Small intestine (tissue), 16 donors: ENCODE results near the gene RAB19. TPM values are rescaled to one million over a fixed set of nuclear protein-coding genes. Genes with fewer than 3 reads are reported as not detected.

Experiments
- DNase-seq, 2 donors: peaks; one replicate each; pipeline versions ENCODE4 v3.0.0 to v3.0.0-alpha.2; 2013
- FAIRE-seq: peaks from 2 replicates; lab custom pipeline; 2012; peaks lifted over from hg19 to GRCh38; lab: Jason Lieb, UNC
- H3K27ac ChIP-seq, 3 donors: one replicate each; pipeline ENCODE4 v1.5.1; 2013; ENCODE audit warnings: low read length in 2 of 3, mild to moderate bottlenecking in 2 of 3, control low read depth in 1 of 3, inconsistent platforms in 1 of 3, low read depth in 1 of 3, moderate library complexity in 1 of 3
- H3K27me3 ChIP-seq, 3 donors: one replicate each; pipeline ENCODE4 v1.6.1; 2013; ENCODE audit warnings: low read length in 3 of 3, inconsistent platforms in 1 of 3; ENCODE audit not compliant: control insufficient read depth in 3 of 3, insufficient read depth in 3 of 3
- H3K36me3 ChIP-seq, 3 donors: one replicate each; pipeline ENCODE4 v1.6.1; 2013; ENCODE audit warnings: low read length in 3 of 3, inconsistent platforms in 1 of 3, low read depth in 1 of 3, mild to moderate bottlenecking in 1 of 3, moderate library complexity in 1 of 3; ENCODE audit not compliant: control insufficient read depth in 3 of 3, insufficient read depth in 2 of 3
- H3K4me1 ChIP-seq, 3 donors: one replicate each; pipeline ENCODE4 v1.6.1; 2013; ENCODE audit warnings: low read length in 2 of 3, inconsistent platforms in 1 of 3, low read depth in 1 of 3, mild to moderate bottlenecking in 1 of 3, moderate library complexity in 1 of 3; ENCODE audit not compliant: control insufficient read depth in 3 of 3, insufficient read depth in 2 of 3
- H3K4me3 ChIP-seq, 3 donors: one replicate each; pipeline ENCODE4 v1.5.1; 2013; ENCODE audit warnings: low read length in 3 of 3, control low read depth in 1 of 3, inconsistent platforms in 1 of 3, low read depth in 1 of 3, mild to moderate bottlenecking in 1 of 3, moderate library complexity in 1 of 3
- H3K9me3 ChIP-seq, 2 donors: one replicate each; pipeline ENCODE4 v1.6.1; 2013; ENCODE audit warnings: low read depth in 1 of 2, low read length in 1 of 2; ENCODE audit not compliant: control insufficient read depth in 2 of 2, insufficient read depth in 1 of 2
- WGBS, 3 donors: extraction: QIAGEN DNeasy Blood & Tissue Kit; methylation state at CpG; one replicate each; pipeline ENCODE4 v1.1.7; 2013; 5-methylcytosine and 5-hydroxymethylcytosine counted together
- long read RNA-seq, 10 donors: transcript quantifications; one replicate each; lab custom pipeline, GENCODE V29; 2026
- polyA plus RNA-seq, 4 donors: library from polyadenylated mRNA; stranded (reverse) in 3 of 4; unstranded in 1 of 4; fragments of 200-250 nt in 3 of 4; fragments of 120-200 nt in 1 of 4; gene quantifications; one replicate each; pipeline versions ENCODE4 v1.2.1 to v1.2.3, GENCODE V29; 2013
- donor health status: healthy with polysubstance abuse.
- donor health status: control.
- donor health status: control.
- donor health status: Bipolar disorder and iron deficiency.
- donor health status: healthy.

The RAB19 gene, protein sequence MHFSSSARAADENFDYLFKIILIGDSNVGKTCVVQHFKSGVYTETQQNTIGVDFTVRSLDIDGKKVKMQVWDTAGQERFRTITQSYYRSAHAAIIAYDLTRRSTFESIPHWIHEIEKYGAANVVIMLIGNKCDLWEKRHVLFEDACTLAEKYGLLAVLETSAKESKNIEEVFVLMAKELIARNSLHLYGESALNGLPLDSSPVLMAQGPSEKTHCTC
- polyA plus RNA-seq, result 1 to 10 TPM in 3 of 4 donors, not detected in 1; 1.6 to 4.9 (median 2.2) TPM
- long read RNA-seq, donor 1, result 0 reads
- long read RNA-seq, donor 2, partial matches to known transcripts, result 0 of 1 reads
- long read RNA-seq, donor 2, other reads (novel, unspliced or antisense), result 0 of 1 reads
- long read RNA-seq, donor 3, result 0 reads
- long read RNA-seq, donor 4, result 0 reads
- long read RNA-seq, donor 5, result 0 reads
- long read RNA-seq, donor 6, result 0 reads
- long read RNA-seq, donor 7, result 0 reads
- long read RNA-seq, donor 8, result 0 reads
- long read RNA-seq, donor 9, result 0 reads
- long read RNA-seq, donor 10, result 0 reads

DNA sequence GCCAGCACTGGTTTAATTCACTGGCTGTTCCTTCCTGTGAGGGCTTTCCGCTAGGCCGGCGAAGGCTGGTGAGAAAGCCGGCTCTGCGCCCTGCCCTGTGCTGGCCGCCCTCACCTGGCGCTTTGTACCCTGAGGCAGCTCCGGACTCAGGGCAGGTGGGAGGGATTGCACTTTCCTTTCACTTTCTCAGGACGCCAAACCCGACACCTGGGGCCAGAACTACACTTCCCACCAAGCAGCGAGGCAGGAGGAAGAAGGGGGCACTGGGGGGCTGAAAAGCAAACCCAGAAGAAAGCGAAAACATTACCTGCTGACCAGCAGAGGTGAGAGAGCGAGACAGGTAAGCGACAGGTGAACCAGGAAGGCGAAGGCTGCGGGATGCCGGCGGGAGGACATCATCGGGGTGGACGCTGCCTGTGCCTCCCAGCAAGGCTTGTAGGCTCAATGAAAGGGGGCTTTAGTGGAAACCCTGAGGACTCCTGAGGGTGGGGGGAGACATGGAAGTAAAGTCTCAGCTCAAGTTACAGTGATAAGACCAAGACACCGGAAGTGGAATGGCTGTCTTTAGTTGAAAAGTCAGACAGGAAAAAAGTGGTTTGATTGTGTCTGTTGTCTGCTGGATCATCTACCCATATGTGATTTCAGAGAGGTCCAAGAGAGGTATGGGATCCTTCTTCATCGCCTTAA lies at the start of gene RAB19:
Gene RAB19, plus strand, starts transcription at position 181 of the 687 bp plus-strand sequence. CDS start 3,589 bp downstream, outside the sequence.
- WGBS, 3 donors, result 2 to 9% (median 4%) methylated on average over 22 of the region's 22 CpGs
- Histone ChIP-seq H3K36me3 (no peaks in the 10 kb centered on the region), H3K27ac (peak within 1 kb of the TSS; percentile 45 to 76 (median 66)), H3K4me3 (peak within 1 kb of the TSS; percentile 3 to 76 (median 75)), H3K27me3 (no peaks in the 10 kb centered on the region), H3K9me3 (no peaks in the 10 kb centered on the region), H3K4me1 (peaks cover 0 to 2% (median 0%) of the 10 kb centered on the region in 3 donors)
- FAIRE-seq (no peak), DNase-seq (peak; percentile 86 to 90)

DNA sequence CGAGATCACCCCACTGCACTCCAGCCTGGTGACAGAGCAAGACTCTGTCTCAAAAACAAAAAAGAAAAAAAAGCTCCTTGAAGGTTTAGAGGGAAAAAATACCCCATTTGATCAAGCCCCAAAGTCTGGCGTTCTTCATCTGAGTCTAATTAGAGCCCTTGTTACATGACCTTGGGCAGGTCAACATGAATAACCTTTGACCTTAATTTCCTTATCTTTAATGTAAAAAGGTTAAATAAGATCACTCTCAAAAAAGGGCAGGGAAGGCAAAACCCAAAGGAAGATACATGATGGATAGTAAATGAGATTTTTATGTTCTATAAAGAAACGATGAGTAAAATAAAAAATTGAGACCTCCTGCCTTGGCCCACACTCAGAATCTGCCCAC lies 45.8 kb upstream of the RAB19 start:
- H3K27me3 ChIP-seq, result no peaks in the 10 kb centered on the region
- no peak for FAIRE-seq
- no peak overlapping the region for H3K27ac ChIP-seq
- H3K4me3 ChIP-seq, result no peak overlapping the region
- H3K9me3 ChIP-seq, result no peaks in the 10 kb centered on the region
- DNase-seq, result no peak
- peaks cover 0 to 4% (median 3%) of the 10 kb centered on the region in 3 donors for H3K4me1 ChIP-seq
- 88 to 94% (median 93%) methylated on average over 3 of the region's 3 CpGs for WGBS, 3 donors
- peaks cover 2 to 25% (median 4%) of the 10 kb centered on the region in 3 donors for H3K36me3 ChIP-seq

DNA sequence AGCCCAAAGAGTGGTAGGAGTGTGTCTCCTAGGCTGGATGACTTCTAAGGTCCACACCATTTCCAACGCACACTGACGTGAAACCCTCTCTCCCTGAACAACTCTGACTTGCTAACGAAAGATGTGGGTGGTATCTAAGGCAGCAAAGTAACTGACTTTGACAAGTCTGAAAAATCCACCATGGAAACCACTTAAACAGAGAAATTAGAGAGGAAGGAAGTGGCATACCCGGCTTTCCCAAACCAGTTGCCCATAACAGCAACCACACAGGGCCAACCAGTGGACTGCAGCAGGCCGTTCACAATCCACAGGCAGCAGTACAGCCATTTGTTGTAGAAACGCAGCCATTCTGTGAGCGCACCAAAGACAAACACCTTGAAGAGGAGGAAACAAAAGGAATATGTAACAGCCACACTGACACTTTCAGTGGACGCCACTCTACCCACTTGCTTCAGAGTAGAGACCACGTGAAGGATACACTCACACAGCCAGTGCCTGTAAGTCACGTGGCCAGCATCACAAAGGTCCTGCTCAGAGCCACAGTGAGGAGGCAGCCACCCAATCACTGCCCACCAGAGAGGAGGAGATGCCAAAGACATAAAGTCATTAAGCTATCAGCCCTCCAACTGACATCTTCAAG lies 45.3 kb upstream of the RAB19 start:
- H3K36me3 ChIP-seq, result peaks cover 2 to 25% (median 4%) of the 10 kb centered on the region in 3 donors
- no peak for FAIRE-seq

DNA sequence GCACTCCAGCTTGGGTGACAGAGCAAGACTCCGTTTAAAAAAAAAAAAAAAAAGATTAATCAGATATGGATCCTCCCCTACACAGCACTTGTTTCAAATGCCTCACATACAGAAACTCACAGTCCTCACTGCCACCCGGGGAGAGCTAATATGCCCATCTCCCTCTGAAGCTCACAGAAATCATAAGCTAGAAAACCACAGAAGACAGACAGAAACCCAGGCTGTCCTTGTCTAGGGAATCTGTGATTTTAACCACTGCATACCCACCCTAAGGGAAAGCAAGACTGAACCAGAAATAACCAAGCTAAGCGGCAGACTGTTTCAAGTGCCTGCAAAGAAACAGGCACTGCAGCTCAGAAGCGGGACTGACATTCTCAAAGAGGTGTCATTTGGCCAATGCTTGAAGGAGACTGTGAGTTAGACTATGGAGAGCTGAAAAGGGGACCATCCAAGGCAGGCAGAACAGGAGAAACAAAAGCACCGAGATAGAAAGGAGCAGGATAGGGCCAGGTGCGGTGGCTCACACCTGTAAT lies 43.1 kb upstream of the RAB19 start:
- FAIRE-seq (no peak), DNase-seq (no peak)
- Histone ChIP-seq H3K4me1 (peaks cover 0 to 4% (median 3%) of the 10 kb centered on the region in 3 donors), H3K4me3 (no peak overlapping the region), H3K27ac (no peak overlapping the region), H3K36me3 (peaks cover 2 to 26% (median 2%) of the 10 kb centered on the region in 3 donors), H3K9me3 (no peaks in the 10 kb centered on the region), H3K27me3 (no peaks in the 10 kb centered on the region)
- WGBS, 3 donors, result 83 to 88% (median 83%) methylated on average over 6 of the region's 6 CpGs

More for the DNA sequence above, 45.3 kb upstream of the RAB19 start:
- Histone ChIP-seq H3K27me3 (no peaks in the 10 kb centered on the region), H3K4me1 (peaks cover 0 to 4% (median 3%) of the 10 kb centered on the region in 3 donors), H3K4me3 (no peak overlapping the region), H3K27ac (no peak overlapping the region), H3K9me3 (no peaks in the 10 kb centered on the region)
- WGBS, 3 donors, result 73 to 80% (median 76%) methylated on average over 10 of the region's 10 CpGs
- DNase-seq, result peak in 1 of 2 donors; percentile 44

DNA sequence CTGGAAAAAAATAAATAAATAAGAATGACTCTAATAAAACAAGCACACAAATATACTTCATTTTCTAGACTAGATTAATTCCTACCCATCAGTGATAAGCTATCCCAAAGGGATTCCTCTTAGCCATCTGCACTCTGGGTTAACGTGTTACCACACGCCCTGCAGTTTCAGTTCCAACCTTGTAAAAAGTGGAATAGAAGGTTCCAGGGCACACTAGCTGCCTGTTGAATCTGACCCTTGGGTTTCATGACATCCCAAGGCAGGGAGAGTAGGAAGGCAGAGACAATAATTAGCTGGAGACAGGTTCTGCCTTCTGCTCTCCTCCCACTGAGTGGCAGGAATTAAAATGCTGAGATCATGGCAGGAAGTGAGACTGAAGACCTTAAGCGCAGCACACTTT lies 39.0 kb upstream of the RAB19 start:
- peaks cover 2 to 28% (median 3%) of the 10 kb centered on the region in 3 donors for H3K36me3 ChIP-seq
- no peaks in the 10 kb centered on the region for H3K4me1 ChIP-seq
- no peak overlapping the region for H3K27ac ChIP-seq
- WGBS, 3 donors, result 43 to 66% (median 47%) methylated on average over 3 of the region's 3 CpGs
- FAIRE-seq (no peak), DNase-seq (peak in 1 of 2 donors; percentile 13)
- no peaks in the 10 kb centered on the region for H3K27me3 ChIP-seq
- H3K9me3 ChIP-seq, result no peaks in the 10 kb centered on the region
- H3K4me3 ChIP-seq, result no peak overlapping the region

DNA sequence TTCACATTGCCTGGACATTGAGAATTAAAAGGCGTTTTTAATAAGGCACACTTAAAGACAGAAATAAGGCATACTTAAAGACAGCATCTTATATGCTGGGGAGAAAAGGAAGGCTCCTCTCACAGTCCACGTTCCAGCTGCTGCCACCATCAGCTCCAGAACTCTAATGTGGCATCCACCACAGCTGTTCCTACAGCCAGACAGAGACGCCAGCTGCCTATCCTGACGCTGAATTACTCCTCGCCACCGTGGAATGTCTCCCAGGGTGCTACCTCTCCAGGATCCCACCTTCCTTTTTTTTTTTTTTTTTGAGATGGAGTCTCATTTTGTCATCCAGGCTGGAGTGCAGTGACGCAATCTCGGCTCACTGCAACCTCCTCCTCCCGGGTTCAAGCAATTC lies 36.3 kb upstream of the RAB19 start:
- WGBS, 3 donors, result 88 to 91% (median 91%) methylated on average over 9 of the region's 9 CpGs
- DNase-seq (no peak), FAIRE-seq (no peak)
- H3K4me1 ChIP-seq, result no peaks in the 10 kb centered on the region
- H3K27me3 ChIP-seq, result no peaks in the 10 kb centered on the region
- H3K4me3 ChIP-seq, result no peak overlapping the region
- no peak overlapping the region for H3K27ac ChIP-seq
- H3K36me3 ChIP-seq, result peaks cover 2 to 29% (median 3%) of the 10 kb centered on the region in 3 donors
- H3K9me3 ChIP-seq, result no peaks in the 10 kb centered on the region

DNA sequence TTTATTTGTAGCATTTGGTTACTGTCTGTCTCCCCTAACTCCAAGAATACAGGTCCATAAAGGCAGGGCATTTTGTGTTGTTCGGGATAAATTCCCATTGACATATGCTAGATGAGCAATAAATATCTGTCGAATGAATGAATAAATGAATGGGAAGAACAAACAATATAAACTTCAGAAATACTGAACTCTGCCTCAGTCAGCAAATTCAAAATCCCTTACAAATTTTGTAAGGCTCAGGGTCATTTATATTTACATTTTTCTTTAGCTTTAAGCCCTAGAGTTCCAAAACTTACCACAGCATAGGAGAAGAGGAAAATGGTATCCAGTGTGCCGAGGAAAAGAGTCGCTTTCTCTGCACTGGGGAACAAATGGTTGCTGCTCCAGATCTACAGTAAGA lies 34.6 kb upstream of the RAB19 start:
- FAIRE-seq, result no peak
- H3K4me3 ChIP-seq, result no peak overlapping the region
- no peaks in the 10 kb centered on the region for H3K4me1 ChIP-seq
- no peak overlapping the region for H3K27ac ChIP-seq
- DNase-seq, result no peak
- peaks cover 2 to 27% (median 3%) of the 10 kb centered on the region in 3 donors for H3K36me3 ChIP-seq
- H3K9me3 ChIP-seq, result no peaks in the 10 kb centered on the region
- 96 to 98% (median 97%) methylated on average over 4 of the region's 4 CpGs for WGBS, 3 donors
- H3K27me3 ChIP-seq, result no peaks in the 10 kb centered on the region

DNA sequence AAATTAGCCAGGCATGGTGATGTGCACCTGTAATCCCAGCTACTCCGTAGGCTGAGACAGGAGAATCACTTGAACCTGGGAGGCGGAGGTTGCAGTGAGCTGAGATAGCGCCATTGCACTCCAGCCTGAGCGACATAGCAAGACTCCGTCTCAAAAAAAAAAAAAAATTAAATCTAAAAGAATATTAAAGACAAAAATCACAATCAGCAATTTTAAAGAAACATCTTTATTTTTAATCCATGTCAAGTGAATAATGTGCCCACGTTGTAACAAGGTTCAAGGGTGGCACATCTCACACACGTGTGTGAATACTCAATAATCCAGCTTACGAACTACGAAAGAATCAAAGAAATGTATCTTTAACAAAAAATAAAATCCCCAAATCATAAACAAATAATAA lies 28.5 kb upstream of the RAB19 start:
- no peaks in the 10 kb centered on the region for H3K27me3 ChIP-seq
- DNase-seq (no peak), FAIRE-seq (no peak)
- peaks cover 0 to 32% (median 4%) of the 10 kb centered on the region in 3 donors for H3K36me3 ChIP-seq
- 96 to 98% (median 97%) methylated on average over 9 of the region's 9 CpGs for WGBS, 3 donors
- no peak overlapping the region for H3K4me3 ChIP-seq
- H3K27ac ChIP-seq, result no peak overlapping the region
- H3K9me3 ChIP-seq, result no peaks in the 10 kb centered on the region
- no peaks in the 10 kb centered on the region for H3K4me1 ChIP-seq
